WTC11 (cell line): ENCODE data around the gene IGF2BP3. TPM values are rescaled to one million over a fixed set of nuclear protein-coding genes. Genes with fewer than 3 reads are reported as not detected.

Experiments used
- ATAC-seq: fragments of 200-7000 bp; cut with Tn5 transposase; 2 replicates; pipeline ENCODE4 v1.10.0; 2021; ENCODE audit warnings: mild to moderate bottlenecking, moderate library complexity
- CTCF ChIA-PET: fragments of 300-600 bp; sonication (Branson Sonifier 250); formaldehyde crosslinking; loops from one replicate; lab custom pipeline; 2021; ENCODE audit warnings: antibody characterized with exemption; lab: Charles Lee
- POLR2A ChIA-PET: fragments of 350-600 bp; sonication (Branson Sonifier 250); formaldehyde crosslinking; loops from one replicate; lab custom pipeline; 2021; ENCODE audit warnings: antibody characterized with exemption; lab: Charles Lee
- DNase-seq: peaks from one replicate; pipeline ENCODE4 v3.0.0; 2021; ENCODE audit warnings: low spot score
- H3K27ac Mint-ChIP-seq: 2 replicates; pipeline ENCODE4 v1.8.0; 2021; ENCODE audit warnings: mixed read lengths
- H3K27me3 Mint-ChIP-seq: 2 replicates; pipeline ENCODE4 v1.8.0; 2021; ENCODE audit warnings: low read depth, mild to moderate bottlenecking, moderate library complexity, mixed read lengths
- H3K36me3 Mint-ChIP-seq: 2 replicates; pipeline ENCODE4 v1.8.0; 2021; ENCODE audit warnings: mixed read lengths
- H3K4me1 Mint-ChIP-seq: 2 replicates; pipeline ENCODE4 v1.8.0; 2022; ENCODE audit warnings: mixed read lengths
- H3K4me3 Mint-ChIP-seq: 2 replicates; pipeline ENCODE4 v1.8.0; 2021; ENCODE audit warnings: mild to moderate bottlenecking, moderate library complexity, mixed read lengths
- H3K9me3 Mint-ChIP-seq: 2 replicates; pipeline ENCODE4 v1.8.0; 2021; ENCODE audit warnings: mixed read lengths
- ATF1 ChIP-seq: sonication (generic); formaldehyde crosslinking; IDR thresholded peaks from 2 replicates; pipeline ENCODE4 v1.8.1; 2023; ENCODE audit warnings: mild to moderate bottlenecking, moderate library complexity, missing genetic modification reagents
- EMX1 ChIP-seq: fragments of 250-450 bp; sonication (Bioruptor Pico); IDR thresholded peaks from 2 replicates; pipeline ENCODE4 v1.8.0; 2021; ENCODE audit warnings: mild to moderate bottlenecking
- GABPB1 ChIP-seq: sonication (generic); formaldehyde crosslinking; IDR thresholded peaks from 2 replicates; pipeline ENCODE4 v1.8.1; 2023; ENCODE audit warnings: mild to moderate bottlenecking, missing genetic modification reagents
- GTF2I ChIP-seq: fragments of 250-450 bp; sonication (Bioruptor Pico); conservative IDR thresholded peaks from 2 replicates; pipeline ENCODE4 v1.4.0; 2021; ENCODE audit warnings: mild to moderate bottlenecking
- HMGA2 ChIP-seq: fragments of 250-450 bp; sonication (Bioruptor Pico); IDR thresholded peaks from 2 replicates; pipeline ENCODE4 v1.4.0; 2021; ENCODE audit warnings: mild to moderate bottlenecking, moderate library complexity
- JUN ChIP-seq: sonication (generic); formaldehyde crosslinking; IDR thresholded peaks from 2 replicates; pipeline ENCODE4 v1.8.0; 2023; ENCODE audit warnings: mild to moderate bottlenecking, missing genetic modification reagents
- MAX ChIP-seq: sonication (generic); formaldehyde crosslinking; IDR thresholded peaks from 2 replicates; pipeline ENCODE4 v1.8.0; 2022; ENCODE audit warnings: mild to moderate bottlenecking, missing genetic modification reagents
- NFYB ChIP-seq: sonication (generic); formaldehyde crosslinking; conservative IDR thresholded peaks from 2 replicates; pipeline ENCODE4 v1.8.0; 2022; ENCODE audit warnings: low read depth, missing genetic modification reagents
- SMAD3 ChIP-seq: sonication (generic); formaldehyde crosslinking; IDR thresholded peaks from 2 replicates; pipeline ENCODE4 v1.8.0; 2022; ENCODE audit warnings: missing genetic modification reagents, mild to moderate bottlenecking, borderline replicate concordance
- TEAD1 ChIP-seq: sonication (generic); formaldehyde crosslinking; IDR thresholded peaks from 2 replicates; pipeline ENCODE4 v1.8.0; 2022; ENCODE audit warnings: mild to moderate bottlenecking, missing genetic modification reagents
- TP53 ChIP-seq: sonication (generic); formaldehyde crosslinking; IDR thresholded peaks from 2 replicates; pipeline ENCODE4 v1.8.1; 2023; ENCODE audit warnings: mild to moderate bottlenecking, missing genetic modification reagents
- USF2 ChIP-seq: sonication (generic); formaldehyde crosslinking; IDR thresholded peaks from 2 replicates; pipeline ENCODE4 v1.8.1; 2023; ENCODE audit warnings: mild to moderate bottlenecking, missing genetic modification reagents, moderate library complexity
- ZBTB21 ChIP-seq: sonication (generic); formaldehyde crosslinking; IDR thresholded peaks from 2 replicates; pipeline ENCODE4 v1.8.1; 2023; ENCODE audit warnings: mild to moderate bottlenecking, missing genetic modification reagents, borderline replicate concordance
- ZBTB43 ChIP-seq: sonication (generic); formaldehyde crosslinking; IDR thresholded peaks from 2 replicates; pipeline ENCODE4 v1.8.1; 2023; ENCODE audit warnings: mild to moderate bottlenecking, missing genetic modification reagents
- ZMAT4 ChIP-seq: fragments of 250-450 bp; sonication (Bioruptor Pico); IDR thresholded peaks from 2 replicates; pipeline ENCODE4 v1.9.0; 2021; ENCODE audit warnings: mild to moderate bottlenecking
- ZNF121 ChIP-seq: sonication (generic); formaldehyde crosslinking; IDR thresholded peaks from 2 replicates; pipeline ENCODE4 v1.8.0; 2023; ENCODE audit warnings: missing genetic modification reagents
- ZNF219 ChIP-seq: sonication (generic); formaldehyde crosslinking; IDR thresholded peaks from 2 replicates; pipeline ENCODE4 v1.8.0; 2023; ENCODE audit warnings: missing genetic modification reagents, mild to moderate bottlenecking, borderline replicate concordance
- ZNF263 ChIP-seq: sonication (generic); formaldehyde crosslinking; IDR thresholded peaks from 2 replicates; pipeline ENCODE4 v1.8.1; 2022; ENCODE audit warnings: low read depth, mild to moderate bottlenecking, moderate library complexity, missing genetic modification reagents
- ZNF317 ChIP-seq: sonication (generic); formaldehyde crosslinking; IDR thresholded peaks from 2 replicates; pipeline ENCODE4 v1.8.1; 2023; ENCODE audit warnings: low read depth, mild to moderate bottlenecking, moderate library complexity, missing genetic modification reagents, borderline replicate concordance
- total RNA-seq: library from RNA; stranded (reverse); gene quantifications from 3 replicates; pipeline ENCODE4 v1.2.3, GENCODE V29; 2021
- TF ChIP-seq, protein P1 (sequence below): sonication (generic); formaldehyde crosslinking; IDR thresholded peaks from 2 replicates; pipeline ENCODE4 v1.8.1; 2023; ENCODE audit warnings: mild to moderate bottlenecking, moderate library complexity, missing genetic modification reagents

IGF2BP3 gene
- total RNA-seq, 1 experiment from 2014 or later: 129 TPM

GRCh38 chr7:23298141-23298881 is 172.0 kb downstream of the IGF2BP3 start:
- no peaks in the 10 kb centered on the region for H3K9me3 Mint-ChIP-seq
- no peak for DNase-seq
- ChIA-PET CTCF (interaction anchor here (1.5 to 2.1 kb wide), 1 partner anchor 25 kb away, joined by 6 to 20 read pairs; no protein-coding TSS in a partner anchor), POLR2A (interaction anchor here (0.5 to 0.6 kb wide), 4 partner anchors 84 to 186 kb away, joined by 3 to 8 read pairs (median 4); no protein-coding TSS in a partner anchor)
- peaks cover 16% of the 10 kb centered on the region for H3K4me1 Mint-ChIP-seq
- peak overlapping the region; percentile 93 for H3K27ac Mint-ChIP-seq
- peaks cover 17% of the 10 kb centered on the region for H3K36me3 Mint-ChIP-seq
- peak overlapping the region; percentile 91 for H3K4me3 Mint-ChIP-seq
- peaks cover 13% of the 10 kb centered on the region for H3K27me3 Mint-ChIP-seq
- TF ChIP-seq GTF2I (no peak), ZNF121 (CRISPR knock-in tag) (no peak)
- peak; percentile 7; the same call in 1 of the 2 replicates for ATAC-seq

DNA sequence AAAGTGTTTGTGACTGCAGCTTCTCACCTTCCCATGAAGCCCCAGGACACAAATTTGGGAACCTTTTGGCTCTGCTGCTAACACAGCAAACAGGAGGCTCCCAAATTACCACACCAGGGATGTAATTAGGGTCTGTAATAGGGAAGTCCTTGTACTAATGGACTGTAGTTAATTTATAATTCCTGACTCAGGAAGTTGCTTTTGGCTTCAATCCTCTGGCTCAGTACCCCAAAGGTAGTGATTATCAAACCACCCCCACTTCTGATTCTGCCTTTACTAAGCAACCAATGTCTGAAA is 174.9 kb downstream of the IGF2BP3 start:
- no peak overlapping the region for H3K4me3 Mint-ChIP-seq
- POLR2A ChIA-PET: no interaction called here
- no peak for TF ChIP-seq JUN (CRISPR knock-in tag)
- TF ChIP-seq SMAD3 (CRISPR knock-in tag): no peak
- no peak for TF ChIP-seq ZBTB43 (CRISPR knock-in tag)
- TF ChIP-seq GTF2I: no peak
- no peak for TF ChIP-seq ZNF219 (CRISPR knock-in tag)
- TF ChIP-seq HMGA2 (CRISPR knock-in tag): no peak
- TF ChIP-seq USF2: no peak
- TF ChIP-seq EMX1 (CRISPR knock-in tag): no peak
- no peak for TF ChIP-seq TP53 (CRISPR knock-in tag)
- TF ChIP-seq ZMAT4 (CRISPR knock-in tag): no peak
- no peak for TF ChIP-seq ZNF317
- no peak for TF ChIP-seq ZBTB21
- no peak for TF ChIP-seq ZNF263 (CRISPR knock-in tag)
- TF ChIP-seq TEAD1 (CRISPR knock-in tag): no peak
- TF ChIP-seq ATF1 (CRISPR knock-in tag): no peak
- no peak for TF ChIP-seq NFYB (CRISPR knock-in tag)
- H3K36me3 Mint-ChIP-seq: no peaks in the 10 kb centered on the region
- DNase-seq (no peak), ATAC-seq (no peak)
- CTCF ChIA-PET: interaction anchor here (2.8 kb wide), 1 partner anchor 23 kb away, joined by 10 read pairs; no protein-coding TSS in a partner anchor
- no peaks in the 10 kb centered on the region for H3K9me3 Mint-ChIP-seq
- peaks cover 13% of the 10 kb centered on the region for H3K27me3 Mint-ChIP-seq
- H3K4me1 Mint-ChIP-seq: peaks cover 18% of the 10 kb centered on the region
- H3K27ac Mint-ChIP-seq: no peak overlapping the region

DNA sequence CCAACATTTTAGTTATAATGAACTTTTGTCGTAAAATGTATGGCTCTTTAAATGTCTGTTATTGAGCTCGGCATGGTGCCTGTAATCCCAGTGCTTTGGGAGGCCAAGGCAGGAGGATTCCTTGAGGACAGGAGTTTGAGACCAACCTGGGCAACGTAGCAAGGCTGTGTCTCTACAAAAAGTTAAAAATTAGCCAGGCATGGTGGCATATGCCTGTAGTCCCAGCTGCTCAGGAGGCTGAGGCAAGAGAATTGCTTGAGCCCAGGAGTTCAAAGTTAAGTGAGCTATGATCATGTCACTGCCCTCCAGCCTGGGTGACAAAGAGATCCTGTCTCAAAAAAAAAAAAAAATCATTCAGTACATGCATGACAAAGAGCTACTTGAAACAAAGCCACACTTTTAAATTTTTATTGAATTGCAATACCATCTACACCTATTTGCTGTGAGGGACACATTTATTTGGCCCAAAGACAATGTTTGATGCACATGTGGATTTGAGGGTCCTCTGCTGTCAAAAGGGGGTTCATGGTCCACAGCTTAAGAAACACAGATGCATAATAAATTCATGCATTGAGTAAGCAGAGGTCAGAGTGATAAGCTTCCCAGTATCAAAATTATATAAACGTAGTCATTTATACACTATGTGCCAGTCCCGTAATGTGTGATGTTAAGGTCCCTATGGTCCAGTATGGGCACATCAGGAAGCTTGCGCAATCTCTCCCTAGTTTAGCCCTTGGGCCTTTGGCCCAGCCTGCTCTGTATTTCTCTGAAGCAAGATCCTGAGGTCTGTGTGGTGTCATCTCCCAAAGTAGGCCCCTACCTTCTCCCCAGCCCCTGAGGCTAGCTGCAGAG is 175.5 kb downstream of the IGF2BP3 start:
- Mint-ChIP-seq H3K9me3 (no peaks in the 10 kb centered on the region), H3K36me3 (no peaks in the 10 kb centered on the region), H3K27me3 (peaks cover 13% of the 10 kb centered on the region), H3K4me1 (peaks cover 13% of the 10 kb centered on the region), H3K27ac (no peak overlapping the region), H3K4me3 (no peak overlapping the region)
- CTCF ChIA-PET: interaction anchor here (0.7 to 2.8 kb wide), 2 partner anchors 22 to 48 kb away, joined by 3 to 10 read pairs; partner anchors contain the start of gene GPNMB
- TF ChIP-seq, protein P1, sequence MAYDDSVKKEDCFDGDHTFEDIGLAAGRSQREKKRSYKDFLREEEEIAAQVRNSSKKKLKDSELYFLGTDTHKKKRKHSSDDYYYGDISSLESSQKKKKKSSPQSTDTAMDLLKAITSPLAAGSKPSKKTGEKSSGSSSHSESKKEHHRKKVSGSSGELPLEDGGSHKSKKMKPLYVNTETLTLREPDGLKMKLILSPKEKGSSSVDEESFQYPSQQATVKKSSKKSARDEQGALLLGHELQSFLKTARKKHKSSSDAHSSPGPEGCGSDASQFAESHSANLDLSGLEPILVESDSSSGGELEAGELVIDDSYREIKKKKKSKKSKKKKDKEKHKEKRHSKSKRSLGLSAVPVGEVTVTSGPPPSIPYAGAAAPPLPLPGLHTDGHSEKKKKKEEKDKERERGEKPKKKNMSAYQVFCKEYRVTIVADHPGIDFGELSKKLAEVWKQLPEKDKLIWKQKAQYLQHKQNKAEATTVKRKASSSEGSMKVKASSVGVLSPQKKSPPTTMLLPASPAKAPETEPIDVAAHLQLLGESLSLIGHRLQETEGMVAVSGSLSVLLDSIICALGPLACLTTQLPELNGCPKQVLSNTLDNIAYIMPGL (CRISPR knock-in tag): no peak
- TF ChIP-seq MAX (CRISPR knock-in tag) (no peak), JUN (CRISPR knock-in tag) (no peak), GABPB1 (CRISPR knock-in tag) (peak; percentile 81)
- DNase-seq: no peak
- no peak for ATAC-seq
- POLR2A ChIA-PET: no interaction called here
